Endodermal cell (in vitro differentiated cells): ENCODE results near the gene TNFRSF1A. TPM values are rescaled to one million over a fixed set of nuclear protein-coding genes. Genes with fewer than 3 reads are reported as not detected.

Experiments used
- DNase-seq: peaks from one replicate; pipeline ENCODE4 v3.0.0-alpha.2; 2017
- H3K27ac ChIP-seq: 2 replicates; pipeline ENCODE4 v1.5.1; 2013; ENCODE audit warnings: mild to moderate bottlenecking, low read depth, low read length, moderate library complexity
- H3K27me3 ChIP-seq: 2 replicates; pipeline ENCODE4 v1.6.1; 2013; ENCODE audit warnings: mild to moderate bottlenecking, low read length, moderate library complexity; ENCODE audit not compliant: insufficient read depth, control insufficient read depth, poor library complexity, severe bottlenecking
- H3K36me3 ChIP-seq: 2 replicates; pipeline ENCODE4 v1.7.0; 2013; ENCODE audit warnings: mild to moderate bottlenecking, low read length, moderate library complexity; ENCODE audit not compliant: control insufficient read depth, insufficient read depth
- H3K4me1 ChIP-seq: one replicate; pipeline ENCODE4 v1.7.0; 2013; ENCODE audit warnings: low read length; ENCODE audit not compliant: control insufficient read depth, insufficient read depth
- H3K4me3 ChIP-seq: 2 replicates; pipeline ENCODE4 v1.5.1; 2013; ENCODE audit warnings: mild to moderate bottlenecking, low read length, moderate library complexity
- H3K9ac ChIP-seq: 2 replicates; pipeline ENCODE4 v1.6.1; 2013; ENCODE audit warnings: mild to moderate bottlenecking, low read length, moderate library complexity; ENCODE audit not compliant: poor library complexity, severe bottlenecking; ENCODE audit errors: extremely low read depth
- H3K9me3 ChIP-seq: 2 replicates; pipeline ENCODE4 v1.6.1; 2013; ENCODE audit warnings: mild to moderate bottlenecking, low read length, moderate library complexity; ENCODE audit not compliant: control insufficient read depth
- H3K27ac Mint-ChIP-seq: 2 replicates; pipeline ENCODE4 v1.8.0; 2020; ENCODE audit warnings: mixed read lengths
- H3K27me3 Mint-ChIP-seq: 2 replicates; pipeline ENCODE4 v1.8.0; 2021; ENCODE audit warnings: mild to moderate bottlenecking, mixed read lengths; ENCODE audit not compliant: insufficient read depth
- H3K36me3 Mint-ChIP-seq: 2 replicates; pipeline ENCODE4 v1.8.0; 2020; ENCODE audit warnings: low read depth, mixed read lengths
- H3K4me1 Mint-ChIP-seq: 2 replicates; pipeline ENCODE4 v1.8.0; 2020; ENCODE audit warnings: mixed read lengths
- H3K4me3 Mint-ChIP-seq: 2 replicates; pipeline ENCODE4 v1.8.0; 2020; ENCODE audit warnings: mild to moderate bottlenecking, moderate library complexity, mixed read lengths
- H3K9me3 Mint-ChIP-seq: 2 replicates; pipeline ENCODE4 v1.8.0; 2020; ENCODE audit warnings: mild to moderate bottlenecking, mixed read lengths
- WGBS, 2 experiments: methylation state at CpG; one replicate each; pipeline versions ENCODE4 v1.1.5 to v1.1.7; 2013; ENCODE audit warnings: missing lambda C conversion rate in 2 of 2, mixed read lengths in 1 of 2; ENCODE audit not compliant: insufficient coverage in 1 of 2, insufficient read length in 1 of 2; 5-methylcytosine and 5-hydroxymethylcytosine counted together
- total RNA-seq, 2 donors: library from RNA; stranded (reverse); fragmentation: NEBNext Ultra II Directional in 1 of 2; extraction: Animal tissue kit (Norgen Biotek cat#: 25700) in 1 of 2; gene quantifications; 2 replicates in 1 of 2; 3 replicates in 1 of 2; pipeline ENCODE4 v1.2.1, GENCODE V29; 2021
- TF ChIP-seq, protein P1 (sequence below): fragments of 200-600 bp; sonication (generic); conservative IDR thresholded peaks from 2 replicates; pipeline ENCODE4 v1.5.0; 2021; ENCODE audit warnings: antibody characterized with exemption, mild to moderate bottlenecking

Gene TNFRSF1A
- total RNA-seq, 2 donors from 2014 or later: 43.2 to 86.2 TPM

DNA sequence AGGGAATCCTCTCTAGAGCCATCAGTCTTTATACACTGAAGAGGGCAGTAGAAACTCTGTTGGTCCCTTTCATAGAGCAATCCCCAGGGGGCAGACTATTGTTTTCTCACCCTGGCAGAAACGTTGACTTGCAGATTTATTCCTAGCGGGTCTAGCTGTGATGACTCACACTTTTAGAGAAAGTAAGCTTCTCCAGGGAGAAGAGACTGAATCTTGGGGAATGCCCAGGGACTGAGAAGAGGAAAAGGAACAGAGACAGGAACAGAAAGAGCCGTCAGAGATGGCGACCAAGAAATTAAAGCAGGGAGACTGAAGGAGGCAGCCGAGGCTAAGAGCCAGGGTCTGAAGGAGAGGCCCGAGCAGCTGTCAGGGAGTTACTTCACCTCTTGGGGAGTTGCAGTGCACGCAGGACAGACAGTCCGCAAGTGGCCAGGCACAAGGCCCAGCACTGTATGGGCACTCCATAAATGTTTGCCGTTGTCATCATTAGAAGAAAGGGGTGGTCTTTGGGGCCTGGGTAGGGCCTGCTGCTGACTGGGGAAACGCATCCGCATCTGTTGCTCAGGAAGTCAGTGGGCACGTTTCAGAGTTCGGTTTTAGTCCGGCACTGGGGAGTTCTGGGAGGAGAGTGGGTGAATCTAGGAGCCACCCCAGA lies 18.4 kb downstream of the TNFRSF1A start:
- 16% methylated on average over 14 of the region's 14 CpGs for WGBS, 2 experiments
- peaks cover 46% of the 10 kb centered on the region for H3K4me1 Mint-ChIP-seq

DNA sequence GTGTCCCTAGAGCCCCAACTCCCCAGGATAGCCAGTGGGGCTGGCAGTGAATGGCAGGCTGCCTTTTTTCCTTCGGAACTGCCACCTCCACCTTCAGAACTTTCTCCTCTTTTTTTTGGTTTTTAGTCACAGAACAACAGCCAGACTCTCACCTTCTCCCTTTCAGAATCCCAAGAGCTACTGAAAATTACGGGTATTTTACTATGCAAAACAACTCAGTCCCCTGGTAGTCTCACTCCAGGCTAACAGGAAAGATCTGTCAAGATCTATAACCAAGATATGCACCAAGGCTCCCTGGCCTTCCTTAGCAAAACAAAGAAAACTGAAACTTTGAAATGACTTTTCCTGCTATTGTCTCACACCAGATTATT lies 18.9 kb downstream of the TNFRSF1A start:
- peak overlapping the region; percentile 79 for H3K27ac Mint-ChIP-seq
- Histone ChIP-seq H3K9ac (no peak overlapping the region), H3K9me3 (no peaks in the 10 kb centered on the region), H3K4me3 (peak overlapping the region; percentile 8), H3K27ac (peak overlapping the region; percentile 91), H3K36me3 (no peaks in the 10 kb centered on the region), H3K4me1 (peaks cover 5% of the 10 kb centered on the region), H3K27me3 (no peaks in the 10 kb centered on the region)
- no peaks in the 10 kb centered on the region for H3K9me3 Mint-ChIP-seq
- TF ChIP-seq, protein P1, sequence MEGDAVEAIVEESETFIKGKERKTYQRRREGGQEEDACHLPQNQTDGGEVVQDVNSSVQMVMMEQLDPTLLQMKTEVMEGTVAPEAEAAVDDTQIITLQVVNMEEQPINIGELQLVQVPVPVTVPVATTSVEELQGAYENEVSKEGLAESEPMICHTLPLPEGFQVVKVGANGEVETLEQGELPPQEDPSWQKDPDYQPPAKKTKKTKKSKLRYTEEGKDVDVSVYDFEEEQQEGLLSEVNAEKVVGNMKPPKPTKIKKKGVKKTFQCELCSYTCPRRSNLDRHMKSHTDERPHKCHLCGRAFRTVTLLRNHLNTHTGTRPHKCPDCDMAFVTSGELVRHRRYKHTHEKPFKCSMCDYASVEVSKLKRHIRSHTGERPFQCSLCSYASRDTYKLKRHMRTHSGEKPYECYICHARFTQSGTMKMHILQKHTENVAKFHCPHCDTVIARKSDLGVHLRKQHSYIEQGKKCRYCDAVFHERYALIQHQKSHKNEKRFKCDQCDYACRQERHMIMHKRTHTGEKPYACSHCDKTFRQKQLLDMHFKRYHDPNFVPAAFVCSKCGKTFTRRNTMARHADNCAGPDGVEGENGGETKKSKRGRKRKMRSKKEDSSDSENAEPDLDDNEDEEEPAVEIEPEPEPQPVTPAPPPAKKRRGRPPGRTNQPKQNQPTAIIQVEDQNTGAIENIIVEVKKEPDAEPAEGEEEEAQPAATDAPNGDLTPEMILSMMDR: no peak
- no peaks in the 10 kb centered on the region for H3K27me3 Mint-ChIP-seq
- peak overlapping the region; percentile 34 for H3K4me3 Mint-ChIP-seq
- H3K36me3 Mint-ChIP-seq: peaks cover 31% of the 10 kb centered on the region
- WGBS, 2 experiments: 2 to 6% methylated on average over 2 of the region's 2 CpGs
- peak; percentile 79 for DNase-seq
- peaks cover 46% of the 10 kb centered on the region for H3K4me1 Mint-ChIP-seq

More for the DNA sequence above, 18.4 kb downstream of the TNFRSF1A start:
- Histone ChIP-seq H3K9me3 (no peaks in the 10 kb centered on the region), H3K27me3 (no peaks in the 10 kb centered on the region), H3K27ac (peak overlapping the region; percentile 91), H3K4me1 (peaks cover 5% of the 10 kb centered on the region), H3K4me3 (peak overlapping the region; percentile 8), H3K9ac (peak overlapping the region; percentile 21), H3K36me3 (no peaks in the 10 kb centered on the region)
- no peaks in the 10 kb centered on the region for H3K27me3 Mint-ChIP-seq
- H3K4me3 Mint-ChIP-seq: peak overlapping the region; percentile 34
- peak; percentile 94 for DNase-seq
- peaks cover 31% of the 10 kb centered on the region for H3K36me3 Mint-ChIP-seq
- TF ChIP-seq, protein P1: peak; percentile 89
- peak overlapping the region; percentile 79 for H3K27ac Mint-ChIP-seq
- no peaks in the 10 kb centered on the region for H3K9me3 Mint-ChIP-seq

DNA sequence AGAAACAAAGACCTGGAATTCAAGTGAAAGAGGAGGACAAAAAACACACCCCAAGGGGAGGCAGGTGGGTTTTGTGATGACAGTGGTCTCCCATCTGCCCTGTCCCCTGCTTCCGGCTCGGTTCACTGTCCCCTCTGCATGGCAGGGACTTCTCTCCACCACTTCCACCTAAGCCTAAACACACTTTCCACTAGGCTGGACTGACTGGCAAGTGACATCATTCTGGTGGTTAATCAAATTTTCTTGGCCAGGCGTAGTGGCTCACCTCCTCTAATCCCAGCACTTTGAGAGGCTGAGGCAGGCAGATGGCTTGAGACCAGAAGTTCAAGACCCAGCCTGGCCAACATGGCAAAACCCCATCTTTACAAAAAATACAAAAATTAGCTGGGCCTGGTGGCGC lies 19.5 kb downstream of the TNFRSF1A start:
- no peak overlapping the region for H3K4me3 ChIP-seq
- peak; percentile 71 for DNase-seq

More for the DNA sequence above, 19.5 kb downstream of the TNFRSF1A start:
- H3K27ac Mint-ChIP-seq: peak overlapping the region; percentile 79
- H3K27me3 Mint-ChIP-seq: no peaks in the 10 kb centered on the region
- H3K4me1 Mint-ChIP-seq: peaks cover 50% of the 10 kb centered on the region
- H3K36me3 Mint-ChIP-seq: peaks cover 33% of the 10 kb centered on the region
- H3K36me3 ChIP-seq: no peaks in the 10 kb centered on the region
- TF ChIP-seq, protein P1: no peak
- H3K27me3 ChIP-seq: no peaks in the 10 kb centered on the region
- H3K9me3 ChIP-seq: no peaks in the 10 kb centered on the region
- WGBS, 2 experiments: 78% methylated on average over 4 of the region's 4 CpGs; no CpG with 5 or more reads in 1 of the 2 experiments
- H3K9ac ChIP-seq: no peak overlapping the region
- H3K9me3 Mint-ChIP-seq: no peaks in the 10 kb centered on the region
- peaks cover 5% of the 10 kb centered on the region for H3K4me1 ChIP-seq
- H3K27ac ChIP-seq: peak overlapping the region; percentile 91
- H3K4me3 Mint-ChIP-seq: no peak overlapping the region
